ENCODE data around the gene RHBDL3. TPM values are rescaled to one million over a fixed set of nuclear protein-coding genes. Genes with fewer than 3 reads are reported as not detected.

Gene RHBDL3
- total RNA-seq, 1 experiment from 2014 or later, result 0.24 TPM

DNA sequence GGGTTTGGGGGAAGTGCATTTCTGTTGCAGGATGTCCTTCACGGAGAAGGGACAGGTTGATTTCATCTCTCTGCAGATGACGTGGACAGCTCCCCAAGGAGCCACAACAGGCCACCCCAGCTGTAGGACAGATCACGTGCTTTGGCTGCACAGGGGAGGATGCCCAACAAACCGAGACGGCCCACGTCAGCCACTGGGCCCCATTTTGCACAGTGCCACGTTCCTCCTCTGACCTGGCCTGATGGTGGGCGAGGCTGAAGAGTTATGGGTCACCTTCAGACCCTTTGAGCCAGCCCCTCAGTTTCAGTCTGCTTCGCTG, 9.0 kb upstream of the RHBDL3 start:
- TF ChIP-seq, protein P1, sequence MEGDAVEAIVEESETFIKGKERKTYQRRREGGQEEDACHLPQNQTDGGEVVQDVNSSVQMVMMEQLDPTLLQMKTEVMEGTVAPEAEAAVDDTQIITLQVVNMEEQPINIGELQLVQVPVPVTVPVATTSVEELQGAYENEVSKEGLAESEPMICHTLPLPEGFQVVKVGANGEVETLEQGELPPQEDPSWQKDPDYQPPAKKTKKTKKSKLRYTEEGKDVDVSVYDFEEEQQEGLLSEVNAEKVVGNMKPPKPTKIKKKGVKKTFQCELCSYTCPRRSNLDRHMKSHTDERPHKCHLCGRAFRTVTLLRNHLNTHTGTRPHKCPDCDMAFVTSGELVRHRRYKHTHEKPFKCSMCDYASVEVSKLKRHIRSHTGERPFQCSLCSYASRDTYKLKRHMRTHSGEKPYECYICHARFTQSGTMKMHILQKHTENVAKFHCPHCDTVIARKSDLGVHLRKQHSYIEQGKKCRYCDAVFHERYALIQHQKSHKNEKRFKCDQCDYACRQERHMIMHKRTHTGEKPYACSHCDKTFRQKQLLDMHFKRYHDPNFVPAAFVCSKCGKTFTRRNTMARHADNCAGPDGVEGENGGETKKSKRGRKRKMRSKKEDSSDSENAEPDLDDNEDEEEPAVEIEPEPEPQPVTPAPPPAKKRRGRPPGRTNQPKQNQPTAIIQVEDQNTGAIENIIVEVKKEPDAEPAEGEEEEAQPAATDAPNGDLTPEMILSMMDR (IDR thresholded peaks at IDR 0.05; ENCODE audit: unreplicated experiment), result no peak
- CTCF ChIA-PET, result no interaction called here
- H3K36me3 Mint-ChIP-seq (ENCODE audit: insufficient read depth, unreplicated experiment), result no peaks in the 10 kb centered on the region
- no peaks in the 10 kb centered on the region for H3K9me3 Mint-ChIP-seq (ENCODE audit: low read depth, unreplicated experiment)
- intact Hi-C loops (cut with micrococcal nuclease; ENCODE audit: unreplicated experiment), result no loop called here
- peaks cover 9% of the 10 kb centered on the region for H3K4me1 Mint-ChIP-seq (ENCODE audit: low read depth, unreplicated experiment)
- H3K27ac Mint-ChIP-seq (ENCODE audit: unreplicated experiment), result no peak overlapping the region
- peaks cover 62% of the 10 kb centered on the region for H3K27me3 Mint-ChIP-seq (ENCODE audit: unreplicated experiment)
- no peak overlapping the region for H3K4me3 Mint-ChIP-seq (ENCODE audit: low read depth, unreplicated experiment)
- no peak for DNase-seq
- BruUV-seq (replicated peaks), result no TSS peak

DNA sequence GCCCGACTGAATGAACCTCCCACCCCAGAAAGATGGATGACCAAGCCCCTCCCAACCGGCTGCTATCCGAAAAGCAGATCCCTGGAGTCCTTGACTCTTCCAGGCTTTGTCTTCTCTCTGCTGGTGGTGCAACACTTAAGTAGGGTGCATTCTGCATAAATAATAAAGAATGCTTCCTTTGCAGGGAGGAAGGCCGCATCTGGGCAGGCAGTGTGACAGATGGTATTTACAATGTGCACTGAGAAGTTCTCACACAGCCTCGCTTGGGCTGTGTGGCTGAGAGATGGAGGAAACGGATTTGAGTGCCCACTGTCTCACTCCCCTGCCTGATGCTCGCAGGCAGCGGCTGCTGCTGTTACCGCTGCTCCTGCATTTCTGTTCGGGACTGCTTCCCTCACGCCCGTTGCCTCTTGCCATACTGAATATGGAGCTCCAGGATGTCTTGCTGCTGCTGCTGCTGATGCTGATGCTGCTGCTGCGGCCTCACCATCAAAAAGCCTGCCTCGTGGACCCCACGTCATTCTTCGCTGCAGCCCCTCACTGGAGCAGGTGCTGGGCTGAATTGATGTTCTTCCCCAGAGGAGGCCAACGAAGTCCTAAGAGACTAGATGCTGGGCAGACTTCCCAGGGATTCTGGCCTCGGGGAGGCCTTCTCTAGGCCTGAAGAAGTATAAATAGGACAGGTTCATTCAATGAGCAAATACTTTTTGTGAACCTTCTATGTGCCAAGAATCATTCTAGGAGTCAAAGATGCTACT, 7.1 kb upstream of the RHBDL3 start:
- Mint-ChIP-seq H3K27ac (ENCODE audit: unreplicated experiment) (no peak overlapping the region), H3K4me1 (ENCODE audit: low read depth, unreplicated experiment) (peaks cover 16% of the 10 kb centered on the region), H3K4me3 (ENCODE audit: low read depth, unreplicated experiment) (no peak overlapping the region), H3K36me3 (ENCODE audit: insufficient read depth, unreplicated experiment) (no peaks in the 10 kb centered on the region), H3K27me3 (ENCODE audit: unreplicated experiment) (peaks cover 81% of the 10 kb centered on the region), H3K9me3 (ENCODE audit: low read depth, unreplicated experiment) (no peaks in the 10 kb centered on the region)
- no TSS peak for BruUV-seq (replicated peaks)
- no peak for DNase-seq
- TF ChIP-seq, protein P1 (IDR thresholded peaks at IDR 0.05; ENCODE audit: unreplicated experiment), result no peak
- CTCF ChIA-PET, result no interaction called here
- intact Hi-C loops (cut with micrococcal nuclease; ENCODE audit: unreplicated experiment), result no loop called here

DNA sequence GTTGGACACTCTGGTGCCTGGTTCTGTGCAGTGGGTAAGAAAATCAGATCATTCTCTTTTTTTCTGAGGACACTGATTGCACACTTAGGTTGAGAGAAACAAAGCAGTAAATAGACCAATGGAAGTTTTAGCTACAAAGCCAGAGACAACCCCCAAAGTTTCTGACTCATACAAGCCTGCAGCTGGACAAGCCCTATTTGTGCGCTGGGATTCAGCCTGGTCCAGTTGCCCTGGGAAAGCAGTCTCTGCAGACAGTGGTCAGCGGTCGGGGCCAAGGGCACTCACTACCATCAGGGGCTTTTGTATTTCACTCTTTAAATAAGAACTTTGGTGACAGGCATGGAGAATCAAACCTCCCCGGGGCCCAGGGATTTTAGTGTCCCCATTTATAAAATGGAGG, 6.0 kb upstream of the RHBDL3 start:
- Mint-ChIP-seq H3K4me3 (ENCODE audit: low read depth, unreplicated experiment) (no peak overlapping the region), H3K36me3 (ENCODE audit: insufficient read depth, unreplicated experiment) (no peaks in the 10 kb centered on the region), H3K4me1 (ENCODE audit: low read depth, unreplicated experiment) (peaks cover 16% of the 10 kb centered on the region), H3K9me3 (ENCODE audit: low read depth, unreplicated experiment) (no peaks in the 10 kb centered on the region), H3K27ac (ENCODE audit: unreplicated experiment) (no peak overlapping the region), H3K27me3 (ENCODE audit: unreplicated experiment) (peaks cover 91% of the 10 kb centered on the region)
- no TSS peak for BruUV-seq (replicated peaks)
- intact Hi-C loops (cut with micrococcal nuclease; ENCODE audit: unreplicated experiment), result no loop called here
- CTCF ChIA-PET, result no interaction called here
- TF ChIP-seq, protein P1 (IDR thresholded peaks at IDR 0.05; ENCODE audit: unreplicated experiment), result no peak
- no peak for DNase-seq

DNA sequence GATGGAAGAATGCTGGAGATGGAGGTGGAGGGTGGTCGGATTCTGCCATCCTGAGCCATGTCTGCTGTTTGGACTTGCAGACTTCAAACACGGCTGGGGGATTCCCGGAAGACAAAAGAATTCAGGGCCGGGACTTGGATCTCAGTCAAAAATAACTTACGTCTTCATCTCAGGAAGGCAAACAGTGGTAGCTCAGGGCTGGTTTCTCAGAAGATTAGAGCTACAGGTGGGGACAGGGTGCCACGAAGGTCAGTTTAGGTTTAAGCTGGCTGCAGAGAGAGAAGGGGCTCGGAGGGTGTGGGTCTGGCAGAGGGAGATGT, 4.3 kb upstream of the RHBDL3 start:
- Mint-ChIP-seq H3K27ac (ENCODE audit: unreplicated experiment) (no peak overlapping the region), H3K4me1 (ENCODE audit: low read depth, unreplicated experiment) (peaks cover 16% of the 10 kb centered on the region), H3K9me3 (ENCODE audit: low read depth, unreplicated experiment) (no peaks in the 10 kb centered on the region), H3K4me3 (ENCODE audit: low read depth, unreplicated experiment) (no peak overlapping the region), H3K27me3 (ENCODE audit: unreplicated experiment) (peaks cover 94% of the 10 kb centered on the region), H3K36me3 (ENCODE audit: insufficient read depth, unreplicated experiment) (no peaks in the 10 kb centered on the region)
- no peak for DNase-seq
- BruUV-seq (replicated peaks), result no TSS peak
- CTCF ChIA-PET, result interaction anchor here (0.5 kb wide), 1 partner anchor 14 kb away, joined by 5 read pairs; no protein-coding TSS in a partner anchor
- intact Hi-C loops (cut with micrococcal nuclease; ENCODE audit: unreplicated experiment), result no loop called here
- TF ChIP-seq, protein P1 (IDR thresholded peaks at IDR 0.05; ENCODE audit: unreplicated experiment), result no peak
